NCI-H1092 treated with DMSO at 0.1 percent for 48 hours (cell line): Measurements from ENCODE around the gene NAA10.

Experiments used
- DNase-seq: peaks from one replicate; lab custom pipeline; 2025; lab: John Stamatoyannopoulos, UW

Gene NAA10

DNA sequence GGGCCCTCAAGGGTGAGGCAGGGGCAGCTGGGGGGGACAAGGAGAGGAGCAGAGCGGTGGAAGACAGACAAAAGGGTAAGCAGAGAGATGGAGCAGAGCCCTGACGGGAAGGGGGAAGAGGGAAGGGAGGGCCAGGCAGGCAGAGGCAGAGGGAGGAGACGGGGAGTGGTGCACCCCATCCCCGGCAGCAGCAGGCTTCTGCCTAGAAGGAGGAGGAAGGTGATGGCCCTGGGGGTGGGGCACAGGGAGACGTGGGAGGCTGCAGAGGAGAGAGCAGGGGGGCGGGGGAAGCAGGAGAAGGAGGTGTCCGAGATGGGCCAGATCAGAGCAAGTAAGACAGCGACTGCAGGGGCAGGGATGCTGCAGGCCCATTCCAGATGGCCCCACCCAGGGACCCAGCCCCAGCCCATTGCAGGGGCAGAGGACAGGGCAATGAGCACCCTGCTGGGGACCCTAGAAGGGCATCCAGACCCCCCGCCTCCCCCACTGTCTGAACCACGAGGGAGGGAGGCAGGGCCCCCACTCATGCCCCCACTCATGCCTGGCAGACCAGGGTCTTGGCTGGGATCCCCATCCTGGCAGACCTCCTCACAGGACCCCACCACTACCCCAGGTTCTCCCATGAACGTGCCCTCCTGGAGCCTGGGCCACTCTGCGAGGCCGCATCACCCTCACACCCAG, 51.5 kb downstream of the NAA10 start:
- no peak for DNase-seq

DNA sequence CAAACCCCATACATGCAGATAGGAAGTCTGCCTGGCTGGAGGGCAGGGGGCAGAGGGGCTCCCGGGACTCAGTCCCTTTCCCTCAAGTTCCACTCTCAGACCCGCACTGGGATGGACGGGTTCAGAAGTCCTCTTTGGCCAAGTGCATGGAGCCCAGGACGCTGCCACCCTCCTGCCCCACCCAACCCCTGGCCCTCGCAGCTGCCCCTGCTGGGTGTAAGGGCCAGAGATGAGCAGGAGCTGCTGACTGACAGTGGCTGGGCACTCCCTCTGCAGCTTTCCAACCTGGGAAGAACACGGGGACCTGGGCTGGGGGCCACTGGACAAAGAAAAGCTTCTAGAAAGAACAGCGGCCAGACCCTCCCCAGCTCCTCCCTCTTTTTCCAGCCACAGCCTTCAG, 52.3 kb downstream of the NAA10 start:
- no peak for DNase-seq

DNA sequence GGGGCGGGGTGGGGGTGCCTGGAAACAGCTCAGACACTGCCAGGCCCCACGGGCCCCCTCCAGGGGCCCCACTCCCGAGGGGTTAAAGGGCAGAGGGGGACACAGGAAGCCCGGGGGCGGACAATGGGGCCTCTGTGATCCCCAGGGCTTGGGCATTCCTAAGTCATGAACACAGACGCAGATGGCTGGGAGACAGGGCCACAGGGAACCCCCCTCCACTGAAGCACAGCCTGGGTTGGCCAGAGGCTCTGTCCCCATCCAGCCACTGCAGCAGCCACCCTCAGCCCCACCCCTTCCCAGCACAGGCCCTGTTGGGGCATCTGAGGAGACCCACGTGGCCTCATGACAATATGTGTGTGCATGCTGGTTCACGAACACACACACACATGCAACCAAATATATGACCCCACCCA, 52.7 kb downstream of the NAA10 start:
- DNase-seq: no peak

DNA sequence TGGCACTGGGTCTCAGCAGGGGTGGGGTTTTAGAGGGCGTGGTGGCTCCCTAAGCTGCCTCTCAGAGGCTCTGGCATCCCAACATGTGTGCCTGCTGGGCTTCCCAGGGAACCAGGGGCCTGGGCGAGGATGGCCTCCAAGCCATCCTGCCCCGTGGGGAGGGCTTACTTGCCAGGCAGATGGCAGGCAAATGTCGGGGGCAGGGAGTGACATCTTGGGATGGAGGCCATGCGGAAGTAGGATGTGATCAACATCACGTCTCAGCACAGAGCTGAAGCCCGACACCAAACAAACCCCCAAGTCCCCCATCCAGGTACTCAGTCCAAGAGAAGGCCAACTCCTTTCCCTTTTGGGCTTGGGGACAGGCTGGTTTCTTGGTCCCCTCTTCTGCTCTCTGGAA, 53.6 kb downstream of the NAA10 start:
- DNase-seq: no peak

DNA sequence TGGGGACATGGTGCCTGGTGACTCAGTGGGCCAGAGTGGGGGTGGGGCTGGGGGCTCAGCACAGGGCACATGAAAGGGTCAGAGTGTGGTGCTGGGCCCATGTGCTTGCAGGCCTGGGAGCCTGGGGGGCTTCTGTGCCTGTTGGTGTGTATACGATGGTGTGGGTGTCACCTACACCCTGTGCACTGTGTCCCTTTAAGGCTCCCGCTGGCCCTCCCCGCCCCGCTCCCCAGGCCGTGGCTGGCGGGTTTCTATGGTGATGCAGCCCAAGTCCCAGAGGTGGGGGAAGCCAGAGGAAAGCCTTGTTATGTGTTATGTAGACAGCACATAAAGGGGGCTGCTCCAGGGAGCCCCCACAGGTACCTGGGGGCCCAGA, 54.4 kb downstream of the NAA10 start:
- no peak for DNase-seq

DNA sequence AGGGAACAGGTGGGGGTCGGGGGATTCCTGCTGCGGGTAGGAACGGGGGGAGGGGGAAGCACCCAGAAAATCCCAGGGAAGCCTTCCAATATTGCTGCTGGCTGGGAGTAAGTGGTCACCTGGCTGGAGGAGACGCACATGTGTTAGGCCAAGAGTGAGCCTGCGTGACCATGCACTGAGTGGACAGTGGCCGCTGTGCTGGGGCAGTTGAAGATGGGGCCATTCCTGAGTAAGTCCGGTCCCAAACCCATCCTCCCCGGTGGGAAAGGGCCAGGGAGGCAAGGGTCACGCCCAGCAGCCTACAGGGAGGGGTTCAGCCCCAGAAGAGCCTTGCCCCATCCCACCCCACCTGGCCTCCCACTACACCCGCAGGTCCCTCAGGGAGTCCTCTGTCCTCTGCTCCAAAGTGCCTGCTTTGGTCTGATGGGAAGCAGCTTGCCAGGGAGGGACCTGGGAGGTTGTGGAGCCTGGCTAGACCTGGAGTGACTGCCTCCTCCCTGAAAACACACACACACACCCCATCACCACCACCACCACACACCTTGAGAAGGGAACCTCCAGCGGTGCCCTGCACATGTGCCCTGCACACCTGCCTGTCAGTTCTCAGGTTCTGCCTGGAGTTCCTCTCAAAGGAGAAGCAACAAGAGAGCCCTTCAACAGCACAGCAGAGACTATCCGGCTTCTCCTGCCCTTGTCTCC, 54.9 kb downstream of the NAA10 start:
- DNase-seq: no peak
